Measurements from ENCODE around the gene TMEM266.

DNA sequence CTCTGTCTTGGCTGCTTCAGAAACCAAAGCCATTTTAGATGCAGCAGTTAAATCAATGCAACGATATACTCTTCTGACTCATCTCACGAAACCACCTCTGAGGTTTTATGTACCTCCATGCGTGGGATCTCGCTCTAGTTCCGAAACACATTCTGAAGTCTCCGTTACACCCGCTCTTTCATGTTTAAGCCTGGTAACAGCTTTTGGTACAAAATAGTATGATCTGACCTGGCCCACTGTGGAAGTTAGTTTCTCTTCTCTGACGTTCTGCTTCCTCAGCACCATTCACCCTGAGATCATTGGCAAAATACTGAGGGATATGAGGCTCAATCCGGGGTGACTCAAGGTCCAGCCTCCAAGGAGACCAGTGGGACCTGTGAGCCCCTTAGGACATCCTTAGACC lies 121.9 kb downstream of the TMEM266 start:
- TF ChIP-seq CTCF (IDR thresholded peaks at IDR 0.05) = no peak
- no peak for TF ChIP-seq ZFX (IDR thresholded peaks at IDR 0.05; ENCODE audit: borderline replicate concordance)

Measured in 22Rv1 (cell line).